Measurements from ENCODE around the gene SLC25A23.

SLC25A23 gene

DNA sequence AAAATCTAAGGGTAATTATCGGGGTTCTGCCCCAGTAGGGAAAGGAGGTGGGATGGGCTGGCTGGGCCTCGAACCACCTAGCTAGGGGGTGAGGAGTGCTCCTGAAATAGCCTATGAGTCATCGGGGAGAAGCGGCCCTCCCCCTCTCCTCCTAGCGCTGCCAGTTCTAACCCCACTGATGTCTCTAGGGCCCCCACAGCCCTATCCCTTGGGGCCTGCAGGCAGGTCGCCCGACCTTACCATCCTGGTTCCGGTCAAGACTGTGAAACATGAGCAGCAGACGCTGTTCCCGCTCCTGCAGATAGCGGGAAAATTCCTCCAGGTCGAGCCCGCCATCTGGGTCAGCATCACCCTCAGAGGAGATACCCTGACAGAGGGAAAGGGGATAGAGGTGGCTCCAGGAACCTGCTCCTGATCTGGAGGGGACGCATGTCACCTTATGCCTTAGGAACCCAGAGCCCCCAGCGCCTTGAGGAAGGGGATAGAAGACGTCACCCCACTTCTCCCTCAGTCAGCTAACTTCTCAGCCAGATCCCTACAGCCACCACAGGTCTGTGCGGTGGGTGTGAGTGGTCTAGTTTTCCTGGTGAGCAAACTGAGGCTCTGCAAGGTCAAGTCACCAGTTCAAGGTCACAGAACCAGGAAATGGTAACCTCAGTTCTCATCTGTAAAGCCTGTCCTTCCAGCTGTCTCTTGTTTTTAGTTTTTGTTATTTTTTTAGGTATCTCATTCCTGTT is 1.5 kb downstream of the SLC25A23 start:
- peak overlapping the region; percentile 82 for H3K27ac ChIP-seq
- ChIA-PET POLR2A (ENCODE audit: low non-redundant PET) (no interaction called here), CTCF (interaction anchor here (0.6 kb wide), 1 partner anchor 30 kb away, joined by 3 read pairs; no protein-coding TSS in a partner anchor)
- TF ChIP-seq, protein P1, sequence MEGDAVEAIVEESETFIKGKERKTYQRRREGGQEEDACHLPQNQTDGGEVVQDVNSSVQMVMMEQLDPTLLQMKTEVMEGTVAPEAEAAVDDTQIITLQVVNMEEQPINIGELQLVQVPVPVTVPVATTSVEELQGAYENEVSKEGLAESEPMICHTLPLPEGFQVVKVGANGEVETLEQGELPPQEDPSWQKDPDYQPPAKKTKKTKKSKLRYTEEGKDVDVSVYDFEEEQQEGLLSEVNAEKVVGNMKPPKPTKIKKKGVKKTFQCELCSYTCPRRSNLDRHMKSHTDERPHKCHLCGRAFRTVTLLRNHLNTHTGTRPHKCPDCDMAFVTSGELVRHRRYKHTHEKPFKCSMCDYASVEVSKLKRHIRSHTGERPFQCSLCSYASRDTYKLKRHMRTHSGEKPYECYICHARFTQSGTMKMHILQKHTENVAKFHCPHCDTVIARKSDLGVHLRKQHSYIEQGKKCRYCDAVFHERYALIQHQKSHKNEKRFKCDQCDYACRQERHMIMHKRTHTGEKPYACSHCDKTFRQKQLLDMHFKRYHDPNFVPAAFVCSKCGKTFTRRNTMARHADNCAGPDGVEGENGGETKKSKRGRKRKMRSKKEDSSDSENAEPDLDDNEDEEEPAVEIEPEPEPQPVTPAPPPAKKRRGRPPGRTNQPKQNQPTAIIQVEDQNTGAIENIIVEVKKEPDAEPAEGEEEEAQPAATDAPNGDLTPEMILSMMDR (conservative IDR thresholded peaks at IDR 0.05; ENCODE audit: low read depth), result no peak
- DNase-seq (ENCODE audit: low spot score), result no peak

DNA sequence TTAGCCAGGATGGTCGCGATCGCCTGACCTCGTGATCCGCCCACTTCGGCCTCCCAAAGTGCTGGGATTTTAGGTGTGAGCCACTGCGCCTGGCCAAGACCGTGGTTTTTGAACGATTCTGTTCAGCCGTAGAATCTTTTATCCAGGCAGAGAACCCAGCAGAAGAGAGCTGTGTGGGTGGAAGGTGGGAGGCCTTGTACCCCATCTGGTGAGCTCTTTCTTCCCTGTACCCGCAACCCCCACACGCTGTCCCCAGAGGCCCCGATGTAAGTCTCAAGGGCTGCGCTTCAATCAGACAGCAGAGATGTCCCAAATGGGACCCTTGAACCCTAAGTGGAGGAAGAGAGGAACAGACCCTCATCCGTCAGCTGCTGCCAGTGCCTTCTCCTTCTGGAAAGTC is 3.7 kb downstream of the SLC25A23 start:
- TF ChIP-seq, protein P1 (conservative IDR thresholded peaks at IDR 0.05; ENCODE audit: low read depth), result no peak
- no peak for DNase-seq (ENCODE audit: low spot score)
- CTCF ChIA-PET, result no interaction called here
- POLR2A ChIA-PET (ENCODE audit: low non-redundant PET), result no interaction called here
- no peak overlapping the region for H3K27ac ChIP-seq

DNA sequence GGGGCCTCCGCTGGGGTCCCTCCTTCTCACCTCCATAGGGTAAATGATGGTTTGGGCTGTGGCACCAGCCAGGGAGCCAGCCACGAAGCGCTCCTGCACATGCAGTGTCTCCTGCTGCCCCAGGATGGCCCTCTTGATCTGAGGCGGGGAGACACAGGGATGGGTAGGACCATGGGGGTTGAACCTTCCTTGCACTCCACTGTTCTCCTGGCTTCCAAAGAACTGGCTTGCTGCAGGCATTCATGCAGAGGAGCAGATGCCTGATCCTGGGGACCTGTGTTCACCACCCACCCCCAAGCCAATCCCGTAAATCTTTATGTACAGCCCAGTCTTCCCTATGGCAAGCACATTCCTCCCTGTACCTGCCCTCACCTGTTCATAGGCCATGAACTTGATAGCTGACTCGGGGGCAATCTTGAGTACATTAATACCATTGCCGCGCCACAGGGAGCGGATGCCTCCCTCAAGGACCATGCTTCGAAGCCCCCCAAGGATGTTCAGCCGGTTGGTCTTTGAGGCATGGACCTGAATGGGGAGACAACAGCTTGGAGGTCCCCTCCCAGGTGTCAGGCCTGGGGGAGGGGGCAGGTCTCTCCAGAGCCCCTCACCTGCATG is 5.5 kb downstream of the SLC25A23 start:
- DNase-seq (ENCODE audit: low spot score), result no peak
- POLR2A ChIA-PET (ENCODE audit: low non-redundant PET), result no interaction called here
- TF ChIP-seq, protein P1 (conservative IDR thresholded peaks at IDR 0.05; ENCODE audit: low read depth), result no peak
- no peak overlapping the region for H3K27ac ChIP-seq
- CTCF ChIA-PET, result no interaction called here

DNA sequence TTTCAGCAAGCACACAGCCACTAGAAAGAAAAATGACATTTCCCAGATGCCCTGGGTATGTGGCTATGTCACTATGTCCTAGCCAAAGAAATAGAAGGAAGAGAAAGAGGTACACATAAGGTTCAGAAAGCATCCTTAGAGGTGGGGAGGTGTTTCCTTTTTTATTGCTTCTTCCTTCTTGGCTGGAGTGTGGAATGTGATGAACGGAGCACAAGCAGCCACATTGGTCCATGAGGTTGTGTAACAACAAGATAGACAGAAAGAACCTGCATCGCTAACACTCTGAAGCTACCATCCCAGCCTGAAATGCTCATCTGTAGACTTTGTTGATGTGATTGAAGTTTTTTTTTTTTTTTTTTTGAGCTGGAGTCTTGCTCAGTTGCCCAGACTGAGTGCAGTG is 6.7 kb downstream of the SLC25A23 start:
- DNase-seq (ENCODE audit: low spot score), result no peak
- ChIA-PET POLR2A (ENCODE audit: low non-redundant PET) (no interaction called here), CTCF (no interaction called here)
- H3K27ac ChIP-seq, result no peak overlapping the region
- TF ChIP-seq, protein P1 (conservative IDR thresholded peaks at IDR 0.05; ENCODE audit: low read depth), result no peak

DNA sequence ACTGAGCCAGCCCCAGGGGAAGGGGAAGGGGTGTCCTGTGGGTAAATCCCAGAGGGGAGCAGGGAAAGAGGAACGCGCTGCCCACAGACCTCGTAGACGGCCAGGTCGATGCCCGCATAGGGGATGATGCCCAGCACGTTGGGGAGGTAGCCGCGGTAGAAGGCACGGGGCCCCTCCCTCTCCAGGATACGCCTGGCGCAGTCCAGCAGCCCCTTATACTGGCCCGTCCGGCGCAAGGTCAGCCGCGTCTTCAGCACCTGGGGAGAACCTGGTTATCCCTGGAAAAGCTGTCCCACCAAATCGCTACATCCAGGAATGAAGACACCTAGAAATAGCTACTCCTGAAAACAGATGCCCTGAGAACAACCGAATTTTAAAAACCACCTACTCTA is 7.4 kb downstream of the SLC25A23 start:
- no peak for DNase-seq (ENCODE audit: low spot score)
- TF ChIP-seq, protein P1 (conservative IDR thresholded peaks at IDR 0.05; ENCODE audit: low read depth), result no peak
- H3K27ac ChIP-seq, result no peak overlapping the region
- POLR2A ChIA-PET (ENCODE audit: low non-redundant PET), result no interaction called here
- CTCF ChIA-PET, result no interaction called here

DNA sequence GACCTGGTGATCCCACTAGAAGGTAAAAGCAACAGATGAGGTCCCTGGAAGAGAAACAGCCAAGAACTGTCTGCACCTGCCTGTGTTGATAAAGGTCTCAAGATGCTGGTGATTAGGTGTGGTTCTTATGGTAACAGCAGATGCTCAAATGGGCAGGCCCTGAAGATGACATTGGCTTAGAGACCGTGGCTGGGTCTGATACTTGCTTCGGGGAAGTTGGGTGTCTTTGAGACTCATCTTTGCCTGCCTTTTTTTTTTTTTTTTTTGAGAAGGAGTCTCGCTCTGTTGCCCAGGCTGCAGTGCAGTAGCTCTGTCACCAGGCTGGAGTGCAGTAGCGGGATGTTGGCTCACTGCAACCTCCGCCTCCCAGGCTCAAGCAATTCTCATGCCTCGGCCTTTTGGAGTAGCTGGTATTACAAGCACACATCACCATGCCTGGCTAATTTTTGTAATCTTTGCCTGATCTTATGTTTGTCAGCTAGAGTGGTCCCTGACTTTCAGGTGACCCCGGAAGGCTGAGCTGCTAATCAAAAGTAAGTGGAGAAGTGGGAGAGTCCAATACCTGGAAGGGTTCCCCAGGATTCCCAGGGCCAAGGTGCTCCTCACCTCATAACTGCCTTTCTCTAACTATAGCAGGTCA is 7.9 kb downstream of the SLC25A23 start:
- DNase-seq (ENCODE audit: low spot score), result no peak
- no peak overlapping the region for H3K27ac ChIP-seq
- ChIA-PET POLR2A (ENCODE audit: low non-redundant PET) (no interaction called here), CTCF (no interaction called here)
- TF ChIP-seq, protein P1 (conservative IDR thresholded peaks at IDR 0.05; ENCODE audit: low read depth), result no peak
